Fibroblast of villous mesenchyme (primary cell): ENCODE measurements around the gene ARRDC1. TPM values are rescaled to one million over a fixed set of nuclear protein-coding genes. Genes with fewer than 3 reads are reported as not detected.

Experiments
- DNase-seq: peaks from one replicate; pipeline ENCODE4 v3.0.0-alpha.2; 2010; ENCODE audit warnings: low read depth
- H3K4me3 ChIP-seq: 2 replicates; pipeline ENCODE4 v1.5.1; 2011; ENCODE audit warnings: low read depth, mild to moderate bottlenecking, low read length
- CTCF ChIP-seq: IDR thresholded peaks from 2 replicates; pipeline ENCODE4 v1.5.1; 2012; ENCODE audit warnings: low read depth, mild to moderate bottlenecking, low read length; ENCODE audit not compliant: insufficient read depth
- total RNA-seq: library from RNA; depleted of rRNA; stranded (reverse); fragments of >200 nt; gene quantifications from 2 replicates; pipeline ENCODE4 v1.2.3, GENCODE V29; 2012

The ARRDC1 gene
- total RNA-seq, 1 donor = 12.5 TPM

DNA sequence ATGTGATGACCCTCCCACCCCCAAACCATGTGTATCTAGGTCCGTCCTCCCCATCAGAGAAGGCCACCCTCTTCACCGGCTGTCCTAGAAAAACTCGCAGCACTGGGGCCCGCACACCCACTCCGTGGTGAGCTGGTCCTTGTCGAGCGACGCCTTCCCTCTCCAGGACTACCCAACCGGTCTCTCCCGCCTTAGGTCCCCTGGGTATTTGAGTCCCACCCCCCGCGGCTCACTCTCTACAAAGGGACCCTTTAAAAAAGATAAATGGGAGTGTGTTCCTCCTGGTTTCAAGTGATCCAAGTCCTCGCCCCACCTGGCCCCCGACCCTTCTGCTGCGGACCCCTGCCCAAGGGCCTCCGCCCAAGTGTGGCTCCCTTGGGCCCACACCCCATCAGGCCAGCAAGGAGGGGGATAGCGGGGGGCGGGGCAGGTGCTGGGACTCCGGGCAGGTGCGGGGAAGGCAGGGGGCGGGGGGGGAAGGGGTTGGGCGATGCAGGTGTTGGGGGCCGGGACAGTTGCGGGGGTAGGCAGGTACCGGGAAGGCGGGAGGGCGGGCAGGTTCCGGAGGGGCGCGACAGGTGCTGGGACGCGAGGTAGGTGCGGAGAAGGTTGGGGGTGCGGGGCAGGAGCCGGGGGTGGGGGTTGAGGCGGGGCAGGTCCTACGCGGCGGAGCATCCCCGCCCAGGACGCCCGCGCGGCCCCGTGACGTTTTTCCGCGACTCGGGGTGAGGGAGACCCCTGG, 970 bp upstream of the ARRDC1 start:
- H3K4me3 ChIP-seq = peak overlapping the region; percentile 59
- no peak for TF ChIP-seq CTCF
- DNase-seq = no peak

DNA sequence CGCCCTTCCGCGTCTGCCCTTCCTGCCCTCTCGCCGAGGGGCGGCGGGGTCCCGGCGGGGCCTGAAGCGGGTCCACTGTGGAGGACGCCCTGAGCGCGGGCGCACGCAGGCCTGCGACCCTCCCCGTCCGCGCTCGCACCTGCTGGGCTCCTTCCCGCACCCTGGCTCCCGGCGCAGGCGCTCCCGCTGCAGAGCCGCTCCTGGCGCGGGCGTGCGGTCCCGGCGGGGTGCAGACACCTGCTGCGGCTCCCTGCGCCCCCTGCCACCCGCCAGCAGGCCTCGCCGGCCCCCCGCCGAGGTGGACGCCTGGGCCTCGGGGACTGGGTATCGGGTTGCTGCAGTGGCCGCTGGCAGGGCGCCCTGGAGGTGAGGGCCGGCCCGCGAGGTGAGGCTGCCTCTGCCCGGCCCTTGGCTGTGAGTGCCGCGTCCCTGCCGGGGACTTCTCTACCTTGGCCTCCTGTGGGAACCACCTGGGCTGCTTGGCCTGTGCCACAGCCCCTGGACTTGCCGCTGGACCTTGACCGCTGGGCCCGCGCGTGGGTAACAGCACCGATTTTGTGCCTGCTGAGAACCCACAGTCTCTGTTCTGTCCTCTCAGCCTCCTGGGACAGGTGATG, 627 bp downstream of the ARRDC1 start:
- no peak for DNase-seq
- H3K4me3 ChIP-seq = peak overlapping the region; percentile 65
- TF ChIP-seq CTCF = no peak

GRCh38 chr9:137606734-137607138, 1.2 kb downstream of the ARRDC1 start:
- peak overlapping the region; percentile 65 for H3K4me3 ChIP-seq
- DNase-seq = no peak

GRCh38 chr9:137607141-137607857, 1.8 kb downstream of the ARRDC1 start:
- H3K4me3 ChIP-seq = peak overlapping the region; percentile 65
- DNase-seq = peak; percentile 33
- TF ChIP-seq CTCF = no peak

More at GRCh38 chr9:137606734-137607138, 1.2 kb downstream of the ARRDC1 start:
- no peak for TF ChIP-seq CTCF

GRCh38 chr9:137610944-137611343, 5.5 kb downstream of the ARRDC1 start:
- TF ChIP-seq CTCF = no peak
- DNase-seq = no peak
- H3K4me3 ChIP-seq = no peak overlapping the region

DNA sequence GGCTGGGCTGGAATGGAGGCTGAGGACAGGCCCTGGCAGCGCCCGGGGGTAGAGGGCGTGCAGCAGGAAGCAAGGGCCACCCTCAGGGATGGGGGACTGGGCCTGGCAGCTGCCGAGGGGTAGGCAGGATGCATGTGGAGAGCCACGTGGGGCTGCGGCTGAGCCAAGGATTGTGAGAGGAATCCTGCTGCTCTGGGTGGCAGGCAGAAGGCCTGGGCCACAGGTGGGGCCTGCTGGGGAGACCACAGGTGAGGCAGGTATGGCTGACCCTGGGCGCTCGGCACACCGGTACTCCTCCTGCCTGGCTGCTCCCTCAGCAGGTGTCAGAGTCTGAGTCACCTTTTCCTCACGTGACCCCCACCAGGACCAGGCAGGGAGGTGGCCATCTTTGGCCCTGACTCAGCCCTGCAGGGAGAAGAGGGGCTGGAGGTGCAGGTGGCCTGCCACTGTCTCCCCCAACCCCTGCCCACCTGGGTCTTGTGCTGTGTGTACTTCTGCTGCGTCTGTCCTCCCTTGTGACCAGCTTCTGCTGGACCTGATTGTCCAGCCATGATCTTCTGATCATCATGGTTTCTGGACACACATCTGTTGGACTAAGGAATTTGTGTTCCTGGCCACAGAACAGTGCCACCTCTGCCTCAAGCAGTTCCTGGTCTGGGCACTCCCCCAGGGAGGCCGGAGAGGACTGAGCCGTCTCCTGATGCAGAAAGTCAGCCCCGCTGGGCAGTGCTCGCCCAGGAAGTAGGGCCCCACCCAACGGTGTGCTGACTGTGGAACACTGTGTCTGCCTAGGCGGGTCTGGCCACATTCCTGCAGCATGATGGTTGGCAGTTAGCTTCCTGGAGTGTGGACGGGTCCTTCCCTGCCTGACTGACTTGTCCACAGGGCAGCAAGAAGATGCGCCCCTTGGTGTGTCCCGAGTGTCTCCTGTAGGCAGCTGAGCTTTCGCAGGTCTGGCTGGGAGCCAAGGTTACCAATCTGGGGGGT, 6.4 kb downstream of the ARRDC1 start:
- peak; percentile 74 for DNase-seq
- TF ChIP-seq CTCF = no peak
- no peak overlapping the region for H3K4me3 ChIP-seq
